Skeletal muscle tissue (tissue), 4 donors: ENCODE measurements around the gene MYL1. TPM values are rescaled to one million over a fixed set of nuclear protein-coding genes. Genes with fewer than 3 reads are reported as not detected.

Source experiments
- H3K27ac ChIP-seq: one replicate; pipeline ENCODE4 v1.7.0; 2013; ENCODE audit warnings: mild to moderate bottlenecking, low read depth, low read length, inconsistent platforms
- H3K27me3 ChIP-seq, 3 donors: one replicate each; pipeline ENCODE4 v1.7.0; 2013; ENCODE audit warnings: low read length in 3 of 3; ENCODE audit not compliant: control insufficient read depth in 3 of 3, insufficient read depth in 3 of 3
- H3K36me3 ChIP-seq, 3 donors: one replicate each; pipeline ENCODE4 v1.7.0; 2013; ENCODE audit warnings: low read length in 3 of 3; ENCODE audit not compliant: control insufficient read depth in 3 of 3, insufficient read depth in 3 of 3
- H3K4me1 ChIP-seq, 3 donors: one replicate each; pipeline ENCODE4 v1.7.0; 2013; ENCODE audit warnings: low read length in 3 of 3, mild to moderate bottlenecking in 3 of 3; ENCODE audit not compliant: control insufficient read depth in 3 of 3, insufficient read depth in 3 of 3
- H3K4me3 ChIP-seq, 3 donors: one replicate each; pipeline ENCODE4 v1.7.0; 2013; ENCODE audit warnings: low read length in 3 of 3
- H3K9ac ChIP-seq, 3 donors: one replicate each; pipeline ENCODE4 v1.7.0; 2013; ENCODE audit warnings: low read length in 3 of 3, mild to moderate bottlenecking in 3 of 3, moderate library complexity in 2 of 3, low read depth in 1 of 3
- H3K9me3 ChIP-seq, 3 donors: one replicate each; pipeline ENCODE4 v1.7.0; 2013; ENCODE audit warnings: low read length in 3 of 3; ENCODE audit not compliant: control insufficient read depth in 3 of 3
- total RNA-seq: library from RNA; depleted of rRNA; stranded (reverse); fragments of >200 nt; gene quantifications from one replicate; pipeline ENCODE4 v1.2.3, GENCODE V29; 2014
- donor health status: Osteomylitis.

The MYL1 gene
- 6,507 TPM for total RNA-seq

DNA sequence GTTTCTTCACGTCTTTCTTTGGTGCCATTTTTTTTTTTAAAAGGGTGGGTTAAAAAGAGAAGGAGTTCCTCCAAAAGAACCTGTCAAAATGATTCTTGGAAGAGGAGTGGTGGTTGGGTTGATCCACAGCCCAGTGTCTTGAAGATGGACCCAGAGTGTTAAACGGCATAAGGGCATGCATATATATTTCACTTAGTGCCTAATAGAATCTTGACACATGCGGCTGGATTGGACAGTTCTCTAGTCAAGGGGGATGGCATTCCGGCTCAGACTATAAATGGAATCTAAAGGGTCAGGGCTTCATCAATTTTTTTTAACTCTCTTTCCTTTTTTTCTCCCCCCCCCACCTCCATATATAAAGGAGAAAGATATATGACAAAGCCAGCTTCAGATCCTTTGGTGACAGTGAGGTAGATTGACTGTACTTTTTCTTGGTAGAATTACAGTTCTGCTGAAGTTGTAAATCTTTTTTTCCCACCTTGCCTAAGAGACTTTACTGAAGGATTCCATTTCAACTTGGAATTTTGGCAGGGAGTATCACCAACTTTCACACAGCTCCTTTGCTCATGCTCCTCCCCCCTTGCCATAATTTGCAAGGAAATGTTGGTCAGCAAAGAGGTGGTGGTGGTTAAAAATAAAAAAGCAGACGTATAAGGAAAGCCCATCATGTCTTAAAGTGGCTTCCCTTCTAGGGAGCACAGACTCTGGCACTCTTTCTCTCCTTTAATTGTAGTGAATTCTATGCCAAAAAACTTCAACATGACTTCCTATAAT, at the start of gene MYL1:
Gene MYL1 (minus strand): TSS at position 160 of the 774 bp plus-strand sequence. CDS start 132 bp downstream, at position 28.
- peak within 1 kb of the TSS; percentile 76 to 85 (median 77) for H3K9ac ChIP-seq
- peaks cover 0 to 8% (median 3%) of the 10 kb centered on the region in 3 donors for H3K4me1 ChIP-seq
- H3K27ac ChIP-seq, result peak within 1 kb of the TSS; percentile 91
- H3K27me3 ChIP-seq, result no peaks in the 10 kb centered on the region
- H3K36me3 ChIP-seq, result no peaks in the 10 kb centered on the region
- no peaks in the 10 kb centered on the region for H3K9me3 ChIP-seq
- H3K4me3 ChIP-seq, result peak within 1 kb of the TSS; percentile 53 to 73 (median 65)

DNA sequence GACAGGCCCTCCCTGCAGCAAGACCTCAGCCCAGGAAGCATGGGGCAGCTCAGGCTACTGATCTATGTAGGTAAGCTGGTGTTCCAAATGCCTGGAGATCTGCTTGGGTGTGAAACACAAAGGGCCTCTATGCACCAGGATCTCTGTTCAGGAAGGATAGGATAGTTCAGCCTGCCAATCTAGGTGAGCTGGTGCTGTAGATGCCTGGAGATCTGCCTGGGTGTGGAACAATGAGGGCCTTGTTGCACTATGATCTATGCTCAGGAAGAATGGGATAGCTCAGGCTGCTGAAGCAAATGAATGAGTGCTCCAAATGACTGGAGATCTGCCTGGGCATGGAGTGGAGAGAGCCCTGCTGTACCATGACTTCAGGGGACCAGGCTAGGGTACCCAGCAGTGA, 48.9 kb upstream of the MYL1 start:
- H3K27ac ChIP-seq, result no peak overlapping the region
- no peaks in the 10 kb centered on the region for H3K36me3 ChIP-seq
- H3K9me3 ChIP-seq, result no peaks in the 10 kb centered on the region
- H3K9ac ChIP-seq, result no peak overlapping the region
- no peak overlapping the region for H3K4me3 ChIP-seq
- H3K4me1 ChIP-seq, result peaks cover 0 to 23% (median 3%) of the 10 kb centered on the region in 3 donors
- no peaks in the 10 kb centered on the region for H3K27me3 ChIP-seq

DNA sequence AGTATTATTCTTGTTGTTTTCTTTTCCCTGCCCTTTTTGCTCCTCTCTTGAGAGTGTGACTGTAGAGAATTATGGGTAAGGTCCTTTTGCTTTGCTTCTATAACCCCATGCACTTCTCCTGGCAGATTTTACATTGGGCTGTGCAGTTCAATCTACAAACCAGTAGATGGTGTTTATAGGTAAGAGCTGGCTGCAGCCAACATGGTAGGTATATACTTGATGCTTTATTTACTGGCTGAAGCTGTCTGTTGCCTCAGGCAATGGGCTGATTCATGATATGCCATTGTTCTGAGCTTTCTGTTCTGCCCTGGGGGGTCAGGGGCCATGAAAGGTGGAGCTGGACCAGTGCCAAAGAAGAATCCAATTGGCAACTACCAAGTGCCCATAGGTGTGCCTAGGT, 48.3 kb upstream of the MYL1 start:
- Histone ChIP-seq H3K27ac (no peak overlapping the region), H3K9ac (no peak overlapping the region), H3K4me1 (peaks cover 0 to 23% (median 3%) of the 10 kb centered on the region in 3 donors), H3K9me3 (no peaks in the 10 kb centered on the region), H3K36me3 (no peaks in the 10 kb centered on the region), H3K27me3 (no peaks in the 10 kb centered on the region), H3K4me3 (no peak overlapping the region)

DNA sequence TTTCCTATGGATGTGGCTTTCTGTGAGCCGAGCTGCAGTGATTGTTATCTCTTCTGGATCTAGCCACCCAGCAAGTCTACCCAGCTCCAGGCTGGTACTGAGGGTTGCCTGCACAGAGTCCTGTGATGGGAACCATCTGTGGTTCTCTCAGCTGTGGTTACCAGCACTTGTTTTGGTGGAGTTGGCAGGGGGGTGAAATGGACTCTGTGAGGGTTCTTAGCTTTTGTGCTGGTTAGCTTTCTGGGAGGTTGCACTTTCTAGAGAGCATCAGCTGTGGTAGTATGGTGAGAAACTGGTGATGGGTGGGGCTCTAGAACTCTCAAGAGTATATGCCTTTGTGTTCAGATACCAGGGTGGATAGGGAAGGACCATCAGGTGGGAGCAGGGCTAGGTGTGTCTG, 45.4 kb upstream of the MYL1 start:
- no peaks in the 10 kb centered on the region for H3K36me3 ChIP-seq
- no peak overlapping the region for H3K4me3 ChIP-seq
- peaks cover 0 to 14% (median 3%) of the 10 kb centered on the region in 3 donors for H3K4me1 ChIP-seq
- no peak overlapping the region for H3K27ac ChIP-seq
- no peak overlapping the region for H3K9ac ChIP-seq
- no peaks in the 10 kb centered on the region for H3K27me3 ChIP-seq
- no peaks in the 10 kb centered on the region for H3K9me3 ChIP-seq

DNA sequence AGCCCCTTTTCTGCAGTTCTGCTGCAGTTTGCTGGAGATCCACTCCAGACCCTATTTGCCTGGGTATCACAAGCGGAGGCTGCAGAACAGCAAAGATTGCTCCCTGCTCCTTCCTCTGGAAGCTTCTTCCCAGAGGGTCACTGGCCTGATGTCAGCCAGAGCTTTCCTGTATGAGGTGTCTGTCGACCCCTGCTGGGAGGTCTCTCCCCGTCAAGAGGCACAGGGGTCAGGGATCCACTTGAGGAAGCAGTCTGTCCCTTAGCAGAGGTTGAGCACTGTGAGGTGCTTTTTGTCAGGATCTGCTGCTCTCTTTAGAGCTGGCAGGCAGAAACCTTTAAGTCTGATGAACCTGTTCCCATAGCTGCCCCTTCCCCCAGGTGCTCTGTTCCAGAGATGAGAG, 42.0 kb upstream of the MYL1 start:
- H3K27me3 ChIP-seq, result no peaks in the 10 kb centered on the region
- H3K4me3 ChIP-seq, result no peak overlapping the region
- no peaks in the 10 kb centered on the region for H3K36me3 ChIP-seq

DNA sequence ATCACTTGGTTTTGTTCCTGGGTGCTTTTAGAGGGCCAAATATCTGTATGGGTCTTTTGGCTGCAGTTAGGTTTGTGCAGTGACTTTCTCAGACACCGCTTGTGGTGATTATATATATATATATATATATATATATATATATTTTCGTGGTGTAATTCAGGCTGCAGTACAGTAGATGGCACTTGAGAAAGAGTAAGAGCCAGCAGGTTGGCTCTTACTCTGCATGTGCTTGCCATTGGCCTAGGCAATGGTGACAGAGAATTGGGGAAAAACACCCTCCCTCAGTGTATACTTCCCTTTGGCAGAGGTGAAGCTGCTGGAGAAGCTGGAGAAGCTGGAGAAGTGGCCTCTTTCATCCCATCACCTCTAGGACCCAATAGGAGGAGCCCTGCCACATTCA, 22.2 kb upstream of the MYL1 start:
- Histone ChIP-seq H3K9me3 (no peaks in the 10 kb centered on the region), H3K27me3 (no peaks in the 10 kb centered on the region), H3K36me3 (no peaks in the 10 kb centered on the region), H3K27ac (no peak overlapping the region), H3K4me3 (no peak overlapping the region), H3K4me1 (peaks cover 0 to 2% (median 0%) of the 10 kb centered on the region in 3 donors), H3K9ac (no peak overlapping the region)

More for the DNA sequence above, 42.0 kb upstream of the MYL1 start:
- Histone ChIP-seq H3K4me1 (peaks cover 0 to 6% (median 0%) of the 10 kb centered on the region in 3 donors), H3K9ac (no peak overlapping the region), H3K9me3 (no peaks in the 10 kb centered on the region), H3K27ac (no peak overlapping the region)

DNA sequence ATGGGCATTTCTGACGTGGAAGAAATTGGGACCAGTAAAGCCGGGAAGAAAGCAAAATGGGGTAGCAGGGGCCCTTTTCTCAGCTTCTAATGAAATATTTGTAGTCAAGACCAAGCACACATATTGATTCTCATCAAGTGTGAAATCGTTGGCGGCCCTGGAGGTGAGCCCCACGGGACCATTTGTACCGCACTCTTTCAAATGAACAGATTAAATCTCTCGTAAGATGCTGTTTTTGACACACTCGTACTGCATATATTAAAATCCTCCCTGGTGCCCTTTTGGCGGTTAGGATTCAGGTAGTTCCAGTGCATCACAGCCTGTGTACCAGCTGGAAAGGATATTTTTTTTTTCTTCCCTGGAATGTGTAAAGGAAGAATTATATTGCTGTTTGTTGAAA, 9.9 kb upstream of the MYL1 start:
- Histone ChIP-seq H3K4me1 (peaks cover 4 to 7% (median 4%) of the 10 kb centered on the region in 3 donors), H3K36me3 (no peaks in the 10 kb centered on the region), H3K27me3 (no peaks in the 10 kb centered on the region), H3K9ac (peak overlapping the region; percentile 63 to 73 (median 66)), H3K9me3 (no peaks in the 10 kb centered on the region), H3K27ac (peak overlapping the region; percentile 92), H3K4me3 (peak overlapping the region; percentile 41 to 67 (median 60))

DNA sequence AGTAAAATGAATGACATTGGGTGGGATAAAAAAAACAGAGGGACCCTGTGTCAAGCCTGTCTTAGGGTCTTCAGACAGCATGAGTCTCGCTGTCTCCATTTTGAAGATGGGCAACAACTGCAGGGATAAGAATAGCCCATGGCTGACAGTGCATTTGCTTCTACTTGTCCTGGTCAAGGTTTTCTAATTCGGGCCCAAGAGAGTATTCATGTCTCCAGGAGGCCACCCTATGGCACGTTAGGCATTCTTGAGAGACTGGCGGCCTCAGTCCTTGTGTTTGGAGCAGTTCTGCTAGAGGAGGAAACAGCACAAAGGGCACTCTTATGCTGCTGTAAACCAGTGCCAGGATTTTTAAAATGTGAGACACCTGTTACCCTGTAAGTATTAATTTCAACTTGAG, 9.5 kb upstream of the MYL1 start:
- Histone ChIP-seq H3K9ac (peak overlapping the region; percentile 63 to 73 (median 66)), H3K4me3 (peak overlapping the region; percentile 41 to 67 (median 60)), H3K27me3 (no peaks in the 10 kb centered on the region), H3K27ac (peak overlapping the region; percentile 92), H3K36me3 (no peaks in the 10 kb centered on the region), H3K4me1 (peaks cover 4 to 7% (median 4%) of the 10 kb centered on the region in 3 donors), H3K9me3 (no peaks in the 10 kb centered on the region)

DNA sequence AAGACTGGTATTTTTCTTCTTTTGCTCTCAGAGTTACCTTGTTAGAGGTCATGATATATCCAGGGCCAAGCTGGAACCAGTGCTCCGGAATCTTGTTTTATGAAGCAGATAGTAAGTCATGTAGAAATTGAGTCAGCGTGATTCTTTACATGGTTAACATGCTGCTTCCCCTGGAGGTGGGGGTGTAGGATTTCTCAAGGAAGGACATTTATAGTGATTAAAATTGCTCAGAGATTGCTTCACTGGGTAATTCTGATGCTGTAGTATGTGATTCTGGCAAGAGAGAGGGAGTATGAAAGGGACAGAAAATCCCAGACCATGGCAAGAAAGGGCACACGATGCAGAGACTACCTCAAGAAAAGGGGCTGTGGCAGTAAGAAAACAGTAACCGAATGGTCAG, 8.0 kb upstream of the MYL1 start:
- H3K9me3 ChIP-seq, result no peaks in the 10 kb centered on the region
- H3K27me3 ChIP-seq, result no peaks in the 10 kb centered on the region
- peak overlapping the region in 2 of 3 donors; percentile 10 to 46 for H3K9ac ChIP-seq
- peak overlapping the region; percentile 92 for H3K27ac ChIP-seq
- H3K4me1 ChIP-seq, result peaks cover 7 to 12% (median 7%) of the 10 kb centered on the region in 3 donors
- no peaks in the 10 kb centered on the region for H3K36me3 ChIP-seq
- H3K4me3 ChIP-seq, result peak overlapping the region in 1 of 3 donors; percentile 30

DNA sequence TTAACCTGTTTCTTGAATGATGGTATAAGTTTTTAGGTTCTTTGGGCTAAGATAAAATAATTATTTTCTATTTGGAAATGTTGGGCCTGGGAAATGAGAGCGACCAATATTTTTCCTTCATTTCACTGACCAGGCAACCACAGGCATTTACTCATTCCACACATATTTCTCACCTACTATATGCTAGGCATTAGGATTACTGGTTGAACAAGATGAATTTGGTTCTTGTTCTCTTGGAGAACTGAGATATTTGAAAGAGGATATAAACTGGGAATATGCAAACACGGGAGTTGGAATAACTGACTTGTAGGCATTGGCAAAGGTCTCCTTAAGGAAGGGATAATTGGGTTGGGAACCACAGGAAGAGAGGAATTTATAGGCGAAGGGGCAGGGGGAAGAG, 3.9 kb upstream of the MYL1 start:
- Histone ChIP-seq H3K27ac (peak overlapping the region; percentile 80), H3K9ac (peak overlapping the region in 1 of 3 donors; percentile 35), H3K36me3 (no peaks in the 10 kb centered on the region), H3K4me3 (no peak overlapping the region), H3K4me1 (peaks cover 7 to 8% (median 7%) of the 10 kb centered on the region in 3 donors), H3K27me3 (no peaks in the 10 kb centered on the region), H3K9me3 (no peaks in the 10 kb centered on the region)
